ENCODE data around the gene PFDN4.
"Not testable (repeated sequence)": the region's sequence is repeated elsewhere in the genome, so short reads cannot be mapped to it uniquely, and the experiment has no call there.

The PFDN4 gene

GRCh38 chr20:54223751-54224150 is 15.9 kb downstream of the PFDN4 start:
- no peak for DNase-seq (ENCODE audit: low read depth in 2 of 3, low spot score in 1 of 3)

GRCh38 chr20:54224642-54225041 is 16.8 kb downstream of the PFDN4 start:
- not testable (repeated sequence) for DNase-seq (ENCODE audit: low read depth in 2 of 3, low spot score in 1 of 3)

DNA sequence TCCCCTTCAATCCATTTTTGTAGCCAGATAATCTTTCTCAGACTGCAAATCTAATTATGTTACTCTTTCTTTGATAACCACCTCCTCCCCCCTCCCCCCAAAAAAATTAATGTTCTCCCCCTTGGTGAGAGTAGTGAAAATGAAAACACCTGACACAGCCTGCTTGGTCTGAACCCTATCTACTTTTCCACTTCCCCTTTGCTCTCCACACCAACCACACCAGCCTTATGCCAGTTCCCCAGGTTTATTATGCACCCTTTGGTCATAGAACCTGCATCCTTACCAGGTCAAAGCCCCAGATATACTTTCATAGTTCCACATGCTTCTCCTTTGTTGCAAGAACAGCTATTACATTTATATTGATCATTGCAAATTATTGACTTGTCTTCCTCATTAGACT is 19.4 kb downstream of the PFDN4 start:
- no peak for DNase-seq (ENCODE audit: low read depth in 2 of 3, low spot score in 1 of 3)

DNA sequence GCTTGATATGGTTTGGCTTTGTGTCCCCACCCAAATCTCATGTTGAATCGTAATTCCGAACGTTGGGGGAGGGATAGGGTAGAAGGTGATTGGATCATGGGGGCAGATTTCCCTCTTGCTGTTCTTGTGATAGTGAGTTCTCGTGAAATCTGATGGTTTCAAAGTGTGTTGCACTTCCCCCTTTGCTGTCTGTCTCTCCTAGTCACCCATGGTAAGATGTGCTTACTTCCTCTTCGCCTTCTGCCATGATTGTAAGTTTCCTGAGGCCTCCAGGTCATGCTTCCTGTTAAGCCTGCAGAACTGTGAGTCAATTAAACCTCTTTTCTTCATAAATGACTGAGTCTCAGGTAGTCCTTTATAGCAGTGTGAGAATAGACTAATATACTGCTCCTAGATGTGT is 19.9 kb downstream of the PFDN4 start:
- no peak for DNase-seq (ENCODE audit: low read depth in 2 of 3, low spot score in 1 of 3)

- DNase-seq (ENCODE audit: low read depth in 2 of 3, low spot score in 1 of 3), result no peak
Observed at GRCh38 chr20:54228841-54229240, 21.0 kb downstream of the PFDN4 start.

DNA sequence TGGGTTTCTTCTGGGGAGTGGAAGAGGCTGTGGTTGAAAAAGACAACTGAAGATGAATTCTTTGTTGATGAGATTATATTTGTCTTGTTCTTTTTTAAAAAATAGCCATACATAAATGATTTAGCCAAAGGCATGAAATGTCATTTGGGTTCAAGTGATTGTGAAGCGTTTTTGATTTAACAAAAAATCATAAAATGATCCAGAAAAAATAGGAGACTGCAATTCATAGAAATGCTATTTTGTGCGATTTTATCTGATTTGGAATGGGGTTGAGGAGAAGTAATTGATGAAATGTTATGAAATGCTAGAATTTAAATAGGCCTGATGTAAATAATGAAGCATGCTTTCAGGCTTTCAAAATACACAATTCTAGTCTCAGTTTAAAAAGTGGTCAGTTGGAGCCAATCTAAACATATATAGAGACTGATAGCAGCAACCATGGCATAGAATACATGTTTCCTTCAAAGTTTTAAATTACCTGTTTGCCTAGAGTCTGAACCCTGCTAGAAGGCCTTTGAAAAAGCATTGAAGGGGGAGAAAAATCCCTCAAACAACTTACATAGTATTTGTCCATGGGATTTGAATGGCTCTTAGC is 21.8 kb downstream of the PFDN4 start:
- DNase-seq (ENCODE audit: low read depth in 2 of 3, low spot score in 1 of 3), result no peak

GRCh38 chr20:54231036-54231435 is 23.1 kb downstream of the PFDN4 start:
- no peak for DNase-seq (ENCODE audit: low read depth in 2 of 3, low spot score in 1 of 3)

DNA sequence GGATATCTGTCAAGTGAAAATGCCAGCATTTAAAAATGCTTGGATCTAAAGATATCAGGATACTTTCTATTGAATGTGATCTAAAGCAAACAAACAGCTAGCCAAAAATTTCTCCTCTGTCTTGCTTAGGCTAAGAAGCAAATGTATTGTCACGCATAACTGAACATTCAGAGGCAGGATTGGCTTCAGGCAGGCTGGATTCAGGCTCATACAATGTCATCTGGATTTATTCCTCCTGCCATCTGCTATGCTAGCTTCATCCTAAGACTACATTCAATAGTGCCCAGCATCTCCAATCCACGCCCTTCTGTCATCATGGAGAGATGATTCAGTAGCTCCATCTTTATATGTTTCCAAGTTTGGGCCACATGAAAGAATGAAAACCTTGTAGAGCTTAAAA is 27.1 kb downstream of the PFDN4 start:
- no peak for DNase-seq (ENCODE audit: low read depth in 2 of 3, low spot score in 1 of 3)

DNA sequence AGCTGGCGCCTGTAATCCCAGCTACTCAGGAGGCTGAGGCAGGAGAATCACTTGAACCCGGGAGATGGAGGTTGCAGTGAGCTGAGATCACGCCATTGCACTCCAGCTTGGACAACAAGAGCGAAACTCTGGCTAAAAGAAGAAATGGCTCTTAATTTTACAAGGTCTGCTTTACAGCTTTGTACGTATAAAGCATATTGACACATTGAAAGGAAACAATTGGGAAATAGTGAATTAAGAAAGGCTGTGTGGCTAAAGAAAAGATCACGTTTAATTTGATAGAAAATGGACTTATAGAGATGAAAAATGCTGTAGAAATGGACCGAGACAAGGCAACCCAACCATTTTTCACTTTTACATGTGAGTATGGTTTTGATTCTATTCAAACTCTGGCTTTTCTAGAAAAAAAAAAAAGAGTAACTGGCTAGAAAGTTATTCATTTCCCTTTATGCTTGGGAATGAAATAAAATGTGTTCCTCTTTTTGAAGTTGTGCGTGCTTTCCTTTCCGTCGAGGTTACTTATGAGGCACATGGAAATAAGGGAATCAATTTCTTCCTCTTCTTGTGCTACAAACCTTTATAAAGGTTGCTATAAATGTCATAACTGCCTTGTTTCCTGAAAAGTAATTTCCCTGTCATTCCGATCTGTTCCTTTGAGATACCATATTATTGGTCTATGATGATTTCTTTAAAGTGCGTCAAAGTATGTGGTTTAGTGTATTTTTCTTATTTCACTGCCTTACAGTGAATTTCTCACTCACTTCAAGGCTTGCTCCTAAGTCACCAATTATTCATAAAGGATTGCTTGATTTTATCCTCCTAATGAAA is 29.4 kb downstream of the PFDN4 start:
- no peak for DNase-seq (ENCODE audit: low read depth in 2 of 3, low spot score in 1 of 3)

GRCh38 chr20:54244113-54244512 is 36.2 kb downstream of the PFDN4 start:
- DNase-seq (ENCODE audit: low read depth in 2 of 3, low spot score in 1 of 3), result no peak

GRCh38 chr20:54248705-54249104 is 40.8 kb downstream of the PFDN4 start:
- DNase-seq (ENCODE audit: low read depth in 2 of 3, low spot score in 1 of 3), result not testable (repeated sequence)

DNA sequence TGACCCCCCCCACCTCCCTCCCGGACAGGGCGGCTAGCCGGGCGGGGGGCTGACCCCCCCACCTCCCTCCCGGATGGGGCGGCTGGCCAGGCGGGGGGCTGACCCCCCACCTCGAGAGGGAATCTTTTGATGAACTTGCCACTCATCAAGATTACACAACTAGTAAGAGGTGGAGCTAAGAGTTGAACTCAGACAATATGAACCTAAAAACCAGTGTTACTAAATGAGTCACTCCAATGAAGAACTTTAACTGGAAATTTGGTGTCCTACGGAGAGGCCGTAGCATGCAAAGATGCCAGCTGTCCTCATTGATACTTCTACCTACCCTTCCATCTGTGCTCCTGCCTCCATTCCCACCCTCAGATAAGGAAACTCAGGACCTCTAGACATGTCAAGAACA is 42.8 kb downstream of the PFDN4 start:
- DNase-seq (ENCODE audit: low read depth in 2 of 3, low spot score in 1 of 3), result no peak

- no peak for DNase-seq (ENCODE audit: low read depth in 2 of 3, low spot score in 1 of 3)
Observed at GRCh38 chr20:54251096-54251495, 43.2 kb downstream of the PFDN4 start.

DNA sequence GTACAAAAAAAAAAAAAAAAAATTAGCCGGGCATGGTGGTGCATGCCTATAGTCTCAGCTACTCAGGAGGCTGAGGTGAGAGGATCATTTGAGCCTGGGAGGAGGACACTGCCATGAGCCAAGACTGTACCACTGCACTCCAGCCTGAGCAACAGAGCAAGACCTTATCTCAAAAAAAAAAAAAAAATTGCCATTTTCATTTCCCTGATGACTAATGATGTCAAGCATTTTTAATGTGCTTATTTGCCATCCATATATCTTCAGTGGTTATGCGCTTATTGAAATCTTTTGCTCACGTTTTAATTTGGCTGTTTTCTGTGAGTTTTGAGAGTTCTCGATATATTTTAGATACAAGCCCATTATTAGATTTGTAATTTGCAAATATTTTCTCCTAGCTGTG is 46.7 kb downstream of the PFDN4 start:
- no peak for DNase-seq (ENCODE audit: low read depth in 2 of 3, low spot score in 1 of 3)

- DNase-seq (ENCODE audit: low read depth in 2 of 3, low spot score in 1 of 3), result no peak
Observed at GRCh38 chr20:54255157-54255556, 47.3 kb downstream of the PFDN4 start.

DNA sequence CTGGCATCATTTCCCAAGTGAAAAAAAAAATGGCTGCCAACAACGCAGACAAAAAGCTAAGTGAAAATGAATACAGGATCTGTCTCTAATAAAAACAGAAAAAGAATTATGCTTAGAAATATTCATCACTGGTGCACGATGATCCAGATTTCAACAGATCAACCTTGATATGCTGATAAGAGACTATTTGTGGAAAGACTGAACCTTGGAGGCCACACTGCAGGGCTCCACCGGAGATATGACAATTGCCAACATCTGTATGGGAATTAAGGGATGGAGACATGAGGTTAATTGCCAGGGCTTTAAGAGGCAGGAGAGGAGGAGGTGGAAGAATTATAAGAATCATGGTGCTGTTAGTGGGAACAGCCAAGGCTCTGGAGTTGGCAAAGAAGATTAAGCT is 48.3 kb downstream of the PFDN4 start:
- DNase-seq (ENCODE audit: low read depth in 2 of 3, low spot score in 1 of 3), result no peak

- no peak for DNase-seq (ENCODE audit: low read depth in 2 of 3, low spot score in 1 of 3)
Observed at GRCh38 chr20:54257071-54257816, 49.4 kb downstream of the PFDN4 start.

GRCh38 chr20:54260116-54260515 is 52.2 kb downstream of the PFDN4 start:
- no peak for DNase-seq (ENCODE audit: low read depth in 2 of 3, low spot score in 1 of 3)

GRCh38 chr20:54262671-54263070 is 54.8 kb downstream of the PFDN4 start:
- DNase-seq (ENCODE audit: low read depth in 2 of 3, low spot score in 1 of 3), result no peak

DNA sequence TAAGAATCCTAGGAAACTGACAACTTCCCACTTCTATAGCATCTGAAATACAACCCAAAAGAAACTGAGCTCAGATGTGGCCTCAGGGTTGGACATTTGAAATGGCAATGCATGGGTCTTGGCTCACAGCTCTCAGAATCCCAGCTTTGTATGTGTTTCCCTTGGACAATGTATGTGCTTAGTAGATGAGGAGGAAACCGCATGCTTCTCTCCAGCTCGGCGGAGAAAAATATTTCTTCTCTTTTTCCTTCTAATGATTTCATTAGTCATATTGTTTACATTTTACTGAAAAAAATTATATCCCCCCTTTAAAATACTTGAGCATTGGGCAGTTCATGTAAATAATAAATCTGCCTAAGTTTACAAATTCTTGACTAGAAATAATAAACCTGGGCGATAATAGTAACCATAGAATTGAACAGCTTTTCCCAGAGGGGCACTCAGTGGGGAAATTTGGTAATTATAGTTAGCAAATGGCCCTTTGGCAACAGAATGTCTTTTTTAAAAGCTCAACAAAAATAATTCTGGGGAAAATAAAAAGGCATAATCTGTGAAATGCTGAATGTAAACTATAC is 55.3 kb downstream of the PFDN4 start:
- no peak for DNase-seq (ENCODE audit: low read depth in 2 of 3, low spot score in 1 of 3)

DNA sequence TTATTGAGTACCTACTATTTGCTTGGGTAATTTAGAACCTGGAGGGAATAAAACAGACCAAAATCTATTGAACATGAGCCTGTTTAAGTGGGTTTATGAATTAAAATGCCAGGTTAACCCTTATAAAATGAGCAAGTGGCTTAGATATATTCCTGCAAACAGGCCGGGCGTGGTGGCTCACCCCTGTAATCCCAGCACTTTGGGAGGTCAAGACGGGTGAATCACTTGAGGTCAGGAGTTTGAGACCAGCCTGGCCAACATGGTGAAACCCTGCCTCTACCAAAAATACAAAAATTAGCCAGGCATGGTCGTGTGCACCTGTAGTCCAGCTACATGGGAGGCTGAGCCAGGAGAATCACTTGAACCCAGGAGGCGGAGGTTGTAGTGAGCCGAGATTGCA is 57.9 kb downstream of the PFDN4 start:
- DNase-seq (ENCODE audit: low read depth in 2 of 3, low spot score in 1 of 3), result not testable (repeated sequence)

DNA sequence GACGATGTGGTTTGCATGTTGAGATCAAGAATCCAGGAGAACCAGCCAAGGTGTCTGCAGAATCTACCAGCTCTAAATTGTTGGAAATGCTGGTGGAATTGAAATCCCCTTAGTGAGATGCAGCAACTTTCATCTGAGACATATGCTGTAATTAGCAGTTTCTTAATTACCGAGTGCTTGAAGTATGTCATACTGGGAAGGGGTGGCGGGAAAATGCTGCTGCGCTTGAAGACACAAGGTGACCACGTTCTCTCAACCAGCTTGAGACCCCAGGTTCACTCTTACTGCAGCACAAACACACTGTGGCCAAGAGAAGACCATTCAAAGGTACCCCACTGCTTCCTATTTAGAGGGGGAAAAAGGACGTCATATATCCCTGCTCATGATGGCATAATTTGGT is 59.0 kb downstream of the PFDN4 start:
- DNase-seq (ENCODE audit: low read depth in 2 of 3, low spot score in 1 of 3), result no peak

Measured in stimulated activated CD4-positive, alpha-beta T cell treated with anti-CD3 and anti-CD28 coated beads, Interleukin-12 subunit alpha, Interleukin-12 subunit beta, amount 100 ng/mL, for 48 hours (primary cell).